CD8-positive, alpha-beta memory T cell (primary cell): ENCODE results near the gene MRM2. TPM values are rescaled to one million over a fixed set of nuclear protein-coding genes. Genes with fewer than 3 reads are reported as not detected.
A peak's percentile ranks its signal among the peaks of the same experiment; 100 is the strongest.

ENCODE experiments used
- CTCF ChIA-PET: fragments of 350-600 bp; sonication (Branson Sonifier 250); formaldehyde crosslinking; loops from one replicate; lab custom pipeline; 2021; ENCODE audit warnings: antibody characterized with exemption; lab: Charles Lee
- POLR2A ChIA-PET: fragments of 350-600 bp; sonication (Branson Sonifier 250); formaldehyde crosslinking; loops from one replicate; lab custom pipeline; 2021; ENCODE audit warnings: antibody characterized with exemption; lab: Charles Lee
- DNase-seq, 5 donors: peaks; one replicate each; pipeline versions ENCODE4 v3.0.0 to v3.0.0-alpha.2; 2020 to 2022; ENCODE audit warnings: mixed read lengths in 1 of 5
- H3K27ac ChIP-seq: one replicate; pipeline ENCODE4 v1.7.0; 2013; ENCODE audit warnings: low read depth, mild to moderate bottlenecking, low read length, moderate library complexity
- H3K27me3 ChIP-seq: 2 replicates; pipeline ENCODE4 v1.7.0; 2013; ENCODE audit warnings: low read length, mild to moderate bottlenecking; ENCODE audit not compliant: insufficient read depth, poor library complexity, severe bottlenecking
- H3K36me3 ChIP-seq: 2 replicates; pipeline ENCODE4 v1.7.0; 2013; ENCODE audit warnings: mild to moderate bottlenecking, low read length, moderate library complexity; ENCODE audit not compliant: insufficient read depth
- H3K4me1 ChIP-seq: 2 replicates; pipeline ENCODE4 v1.7.0; 2013; ENCODE audit warnings: mild to moderate bottlenecking, low read length, moderate library complexity; ENCODE audit not compliant: insufficient read depth
- H3K4me3 ChIP-seq: 2 replicates; pipeline ENCODE4 v1.7.0; 2013; ENCODE audit warnings: mild to moderate bottlenecking, low read length
- H3K9me3 ChIP-seq: 2 replicates; pipeline ENCODE4 v1.7.0; 2013; ENCODE audit warnings: mild to moderate bottlenecking, low read length
- H3K27ac Mint-ChIP-seq, 8 donors: one replicate each; pipeline ENCODE4 v1.8.0; 2020 to 2021; ENCODE audit warnings: mixed read lengths in 8 of 8, mild to moderate bottlenecking in 6 of 8, inconsistent platforms in 3 of 8, moderate library complexity in 3 of 8
- H3K27me3 Mint-ChIP-seq, 2 donors: one replicate each; pipeline ENCODE4 v1.8.0; 2020 to 2021; ENCODE audit warnings: mixed read lengths in 2 of 2, mild to moderate bottlenecking in 1 of 2, moderate library complexity in 1 of 2
- H3K36me3 Mint-ChIP-seq, 3 donors: one replicate each; pipeline ENCODE4 v1.8.0; 2020 to 2021; ENCODE audit warnings: mixed read lengths in 3 of 3, inconsistent platforms in 1 of 3, mild to moderate bottlenecking in 1 of 3
- H3K4me1 Mint-ChIP-seq, 3 donors: one replicate each; pipeline ENCODE4 v1.8.0; 2020 to 2021; ENCODE audit warnings: mixed read lengths in 3 of 3, inconsistent platforms in 1 of 3, mild to moderate bottlenecking in 1 of 3
- H3K4me3 Mint-ChIP-seq, 7 donors: one replicate each; pipeline ENCODE4 v1.8.0; 2020 to 2021; ENCODE audit warnings: mixed read lengths in 7 of 7, mild to moderate bottlenecking in 6 of 7, moderate library complexity in 4 of 7, inconsistent platforms in 2 of 7
- H3K9me3 Mint-ChIP-seq, 5 donors: one replicate each; pipeline ENCODE4 v1.8.0; 2020 to 2022; ENCODE audit warnings: mixed read lengths in 5 of 5, mild to moderate bottlenecking in 3 of 5, moderate library complexity in 2 of 5, inconsistent platforms in 1 of 5
- polyA plus RNA-seq: library from polyadenylated mRNA; unstranded; fragments of 300-500 nt; fragmentation: Illumina TruSeq; gene quantifications from one replicate; pipeline ENCODE4 v1.2.3, GENCODE V29; 2021
- total RNA-seq, 2 experiments: library from RNA; stranded (reverse); gene quantifications; one replicate each; pipeline ENCODE4 v1.2.3, GENCODE V29; 2021

Gene MRM2
- total and polyA plus RNA-seq, 3 experiments from 2014 or later: 35.6 to 54.2 (median 51.6) TPM

- CTCF ChIA-PET: no interaction called here
- no peak for DNase-seq
- peaks cover 0 to 2% (median 0%) of the 10 kb centered on the region in 5 donors for H3K9me3 Mint-ChIP-seq
- POLR2A ChIA-PET: no interaction called here
- H3K36me3 ChIP-seq: no peaks in the 10 kb centered on the region
- peak overlapping the region in 1 of 8 donors; percentile 72 for H3K27ac Mint-ChIP-seq
- H3K4me1 ChIP-seq: no peaks in the 10 kb centered on the region
- no peak overlapping the region for H3K4me3 ChIP-seq
- peaks cover 0 to 56% (median 21%) of the 10 kb centered on the region in 3 donors for H3K36me3 Mint-ChIP-seq
- H3K27me3 Mint-ChIP-seq: no peaks in the 10 kb centered on the region
- no peaks in the 10 kb centered on the region for H3K27me3 ChIP-seq
- H3K4me1 Mint-ChIP-seq: peaks cover 0 to 8% (median 0%) of the 10 kb centered on the region in 3 donors
- no peak overlapping the region for H3K4me3 Mint-ChIP-seq
- H3K27ac ChIP-seq: no peak overlapping the region
- no peaks in the 10 kb centered on the region for H3K9me3 ChIP-seq
These were observed 42.5 kb downstream of the MRM2 start for GRCh38 chr7:2199528-2199927.

- Histone ChIP-seq H3K4me3 (no peak overlapping the region), H3K27me3 (no peaks in the 10 kb centered on the region), H3K27ac (no peak overlapping the region), H3K36me3 (no peaks in the 10 kb centered on the region), H3K9me3 (no peaks in the 10 kb centered on the region), H3K4me1 (no peaks in the 10 kb centered on the region)
- ChIA-PET CTCF (no interaction called here), POLR2A (no interaction called here)
- Mint-ChIP-seq H3K27ac (no peak overlapping the region), H3K4me3 (no peak overlapping the region), H3K36me3 (peaks cover 0 to 56% (median 17%) of the 10 kb centered on the region in 3 donors), H3K27me3 (no peaks in the 10 kb centered on the region), H3K4me1 (peaks cover 0 to 8% (median 0%) of the 10 kb centered on the region in 3 donors), H3K9me3 (peaks cover 0 to 2% (median 0%) of the 10 kb centered on the region in 5 donors)
- no peak for DNase-seq
These were observed 43.2 kb downstream of the MRM2 start for GRCh38 chr7:2198760-2199159.

- H3K36me3 Mint-ChIP-seq: peaks cover 0 to 56% (median 17%) of the 10 kb centered on the region in 3 donors
- POLR2A ChIA-PET: no interaction called here
- no peak overlapping the region for H3K4me3 Mint-ChIP-seq
- peaks cover 0 to 8% (median 0%) of the 10 kb centered on the region in 3 donors for H3K4me1 Mint-ChIP-seq
- no peak overlapping the region for H3K27ac Mint-ChIP-seq
- Histone ChIP-seq H3K27me3 (no peaks in the 10 kb centered on the region), H3K4me1 (no peaks in the 10 kb centered on the region), H3K36me3 (no peaks in the 10 kb centered on the region), H3K9me3 (no peaks in the 10 kb centered on the region), H3K27ac (no peak overlapping the region), H3K4me3 (no peak overlapping the region)
- DNase-seq: no peak
- H3K9me3 Mint-ChIP-seq: peaks cover 0 to 2% (median 0%) of the 10 kb centered on the region in 5 donors
- no peaks in the 10 kb centered on the region for H3K27me3 Mint-ChIP-seq
- CTCF ChIA-PET: no interaction called here
These were observed 43.8 kb downstream of the MRM2 start for GRCh38 chr7:2198206-2198605.

- Histone ChIP-seq H3K4me1 (no peaks in the 10 kb centered on the region), H3K36me3 (no peaks in the 10 kb centered on the region), H3K27ac (no peak overlapping the region), H3K4me3 (no peak overlapping the region), H3K9me3 (no peaks in the 10 kb centered on the region), H3K27me3 (no peaks in the 10 kb centered on the region)
- peaks cover 0 to 8% (median 0%) of the 10 kb centered on the region in 3 donors for H3K4me1 Mint-ChIP-seq
- CTCF ChIA-PET: no interaction called here
- H3K27me3 Mint-ChIP-seq: no peaks in the 10 kb centered on the region
- peaks cover 0 to 54% (median 17%) of the 10 kb centered on the region in 3 donors for H3K36me3 Mint-ChIP-seq
- DNase-seq: no peak
- POLR2A ChIA-PET: no interaction called here
- H3K4me3 Mint-ChIP-seq: no peak overlapping the region
- peaks cover 0 to 2% (median 0%) of the 10 kb centered on the region in 5 donors for H3K9me3 Mint-ChIP-seq
- peak overlapping the region in 2 of 8 donors; percentile 89 to 91 for H3K27ac Mint-ChIP-seq
These were observed 44.4 kb downstream of the MRM2 start for GRCh38 chr7:2197436-2198155.

- H3K4me3 Mint-ChIP-seq: no peak overlapping the region
- peaks cover 0 to 52% (median 18%) of the 10 kb centered on the region in 3 donors for H3K36me3 Mint-ChIP-seq
- peak overlapping the region in 1 of 8 donors; percentile 89 for H3K27ac Mint-ChIP-seq
- no peak for DNase-seq
- Histone ChIP-seq H3K36me3 (no peaks in the 10 kb centered on the region), H3K4me3 (no peak overlapping the region), H3K27me3 (no peaks in the 10 kb centered on the region), H3K4me1 (no peaks in the 10 kb centered on the region), H3K9me3 (no peaks in the 10 kb centered on the region), H3K27ac (no peak overlapping the region)
- ChIA-PET POLR2A (no interaction called here), CTCF (no interaction called here)
- H3K4me1 Mint-ChIP-seq: peaks cover 0 to 8% (median 0%) of the 10 kb centered on the region in 3 donors
- peaks cover 0 to 2% (median 0%) of the 10 kb centered on the region in 5 donors for H3K9me3 Mint-ChIP-seq
- H3K27me3 Mint-ChIP-seq: no peaks in the 10 kb centered on the region
These were observed 45.3 kb downstream of the MRM2 start for GRCh38 chr7:2196381-2197378.

- H3K4me1 Mint-ChIP-seq: peaks cover 0 to 8% (median under 1%) of the 10 kb centered on the region in 3 donors
- no peaks in the 10 kb centered on the region for H3K27me3 ChIP-seq
- H3K4me1 ChIP-seq: no peaks in the 10 kb centered on the region
- no peaks in the 10 kb centered on the region for H3K27me3 Mint-ChIP-seq
- no peak overlapping the region for H3K27ac ChIP-seq
- H3K4me3 Mint-ChIP-seq: no peak overlapping the region
- H3K9me3 ChIP-seq: no peaks in the 10 kb centered on the region
- ChIA-PET POLR2A (no interaction called here), CTCF (no interaction called here)
- no peaks in the 10 kb centered on the region for H3K36me3 ChIP-seq
- H3K4me3 ChIP-seq: no peak overlapping the region
- peaks cover 0 to 2% (median 0%) of the 10 kb centered on the region in 5 donors for H3K9me3 Mint-ChIP-seq
- peaks cover 0 to 50% (median 18%) of the 10 kb centered on the region in 3 donors for H3K36me3 Mint-ChIP-seq
- DNase-seq: no peak
- H3K27ac Mint-ChIP-seq: peak overlapping the region in 1 of 8 donors; percentile 47
These were observed 46.4 kb downstream of the MRM2 start for GRCh38 chr7:2195400-2196246.

- CTCF ChIA-PET: no interaction called here
- DNase-seq: no peak
- H3K4me3 Mint-ChIP-seq: no peak overlapping the region
- Histone ChIP-seq H3K4me3 (no peak overlapping the region), H3K4me1 (no peaks in the 10 kb centered on the region), H3K36me3 (no peaks in the 10 kb centered on the region), H3K27me3 (no peaks in the 10 kb centered on the region), H3K9me3 (no peaks in the 10 kb centered on the region), H3K27ac (no peak overlapping the region)
- peaks cover 0 to 2% (median 0%) of the 10 kb centered on the region in 5 donors for H3K9me3 Mint-ChIP-seq
- H3K27ac Mint-ChIP-seq: peak overlapping the region in 1 of 8 donors; percentile 32
- POLR2A ChIA-PET: no interaction called here
- peaks cover 7 to 49% (median 21%) of the 10 kb centered on the region in 3 donors for H3K36me3 Mint-ChIP-seq
- H3K4me1 Mint-ChIP-seq: peaks cover 0 to 8% (median 5%) of the 10 kb centered on the region in 3 donors
- H3K27me3 Mint-ChIP-seq: no peaks in the 10 kb centered on the region
These were observed 48.3 kb downstream of the MRM2 start for GRCh38 chr7:2193575-2194305.
